K562 (cell line): ENCODE data around the gene TSG101. TPM values are rescaled to one million over a fixed set of nuclear protein-coding genes. Genes with fewer than 3 reads are reported as not detected.

Source experiments
- CBX5 ChIP-seq: IDR thresholded peaks from 2 replicates; pipeline ENCODE4 v1.6.1; 2014; ENCODE audit warnings: low read depth, borderline replicate concordance
- CC2D1A ChIP-seq: fragments of 450-650 bp; IDR thresholded peaks from 2 replicates; pipeline ENCODE4 v1.6.1; 2017; ENCODE audit warnings: mild to moderate bottlenecking
- EGR1 ChIP-seq: fragments of 450-650 bp; conservative IDR thresholded peaks from 2 replicates; pipeline ENCODE4 v1.6.1; 2017; ENCODE audit warnings: mild to moderate bottlenecking
- HNRNPL ChIP-seq: fragments of 200-400 bp; formaldehyde crosslinking; IDR thresholded peaks from 2 replicates; pipeline ENCODE4 v1.6.1; 2017; ENCODE audit warnings: low read depth, mild to moderate bottlenecking, low read length
- KAT8 ChIP-seq: fragments of 450-650 bp; IDR thresholded peaks from 2 replicates; pipeline ENCODE4 v1.6.1; 2016; ENCODE audit warnings: low read depth, mild to moderate bottlenecking
- MIER1 ChIP-seq: fragments of 450-650 bp; IDR thresholded peaks from 2 replicates; pipeline ENCODE4 v1.6.1; 2016; ENCODE audit warnings: antibody characterized with exemption, mild to moderate bottlenecking, low read depth
- MTA2 ChIP-seq: fragments of 450-650 bp; IDR thresholded peaks from 2 replicates; pipeline ENCODE4 v1.6.1; 2016; ENCODE audit warnings: low read depth
- NFIX ChIP-seq: fragments of 250-450 bp; sonication (Bioruptor Pico); IDR thresholded peaks from 2 replicates; pipeline ENCODE4 v1.4.0; 2020; ENCODE audit warnings: low read depth, mild to moderate bottlenecking, moderate library complexity
- PCBP1 ChIP-seq: fragments of 200-400 bp; formaldehyde crosslinking; IDR thresholded peaks from 2 replicates; pipeline ENCODE4 v1.6.1; 2018; ENCODE audit warnings: mild to moderate bottlenecking, low read depth, low read length; ENCODE audit not compliant: poor library complexity, severe bottlenecking
- POLR2AphosphoS5 ChIP-seq: IDR thresholded peaks from 2 replicates; pipeline ENCODE4 v1.6.1; 2011; ENCODE audit warnings: mild to moderate bottlenecking, low read depth, low read length, moderate library complexity; ENCODE audit not compliant: control insufficient read depth, insufficient read depth
- POLR2H ChIP-seq: IDR thresholded peaks from 2 replicates; pipeline ENCODE4 v1.6.1; 2016; ENCODE audit warnings: missing genetic modification characterization, low read depth, mild to moderate bottlenecking, control low read depth, missing compliant biosample characterization, moderate library complexity
- POU5F1 ChIP-seq: fragments of 150-350 bp; IDR thresholded peaks from 2 replicates; pipeline ENCODE4 v1.6.1; 2014; ENCODE audit warnings: borderline replicate concordance, low read length, low read depth, mild to moderate bottlenecking; ENCODE audit not compliant: partially characterized antibody
- PTRF ChIP-seq: fragments of 450-650 bp; IDR thresholded peaks from 2 replicates; pipeline ENCODE4 v1.6.1; 2016; ENCODE audit warnings: mild to moderate bottlenecking, missing genetic modification characterization, missing compliant biosample characterization
- TAF15 ChIP-seq: fragments of 200-400 bp; formaldehyde crosslinking; IDR thresholded peaks from 2 replicates; pipeline ENCODE4 v1.6.1; 2017; ENCODE audit warnings: mild to moderate bottlenecking, low read depth, low read length, moderate library complexity
- TEAD2 ChIP-seq: fragments of 450-650 bp; IDR thresholded peaks from 2 replicates; pipeline ENCODE4 v1.6.1; 2016; ENCODE audit warnings: missing genetic modification characterization, control low read depth, missing compliant biosample characterization
- TGIF2 ChIP-seq: sonication (generic); formaldehyde crosslinking; IDR thresholded peaks from 2 replicates; pipeline ENCODE4 v1.8.1; 2022; ENCODE audit warnings: mild to moderate bottlenecking, missing genetic modification reagents, moderate library complexity
- ZBTB1 ChIP-seq: sonication (generic); formaldehyde crosslinking; IDR thresholded peaks from 2 replicates; pipeline ENCODE4 v1.8.1; 2023; ENCODE audit warnings: missing genetic modification reagents, low read depth, mild to moderate bottlenecking, borderline replicate concordance
- ZFP36 ChIP-seq: fragments of 150-350 bp; IDR thresholded peaks from 2 replicates; pipeline ENCODE4 v1.6.1; 2018; ENCODE audit warnings: low read length, low read depth; ENCODE audit not compliant: partially characterized antibody
- ZFX ChIP-seq: sonication (generic); formaldehyde crosslinking; IDR thresholded peaks from 2 replicates; pipeline ENCODE4 v1.8.0; 2022; ENCODE audit warnings: mild to moderate bottlenecking, missing genetic modification reagents, moderate library complexity
- ZNF212 ChIP-seq: fragments of 450-650 bp; formaldehyde crosslinking; IDR thresholded peaks from 2 replicates; pipeline ENCODE4 v1.4.0; 2020; ENCODE audit warnings: mild to moderate bottlenecking
- ZNF232 ChIP-seq: sonication (generic); formaldehyde crosslinking; IDR thresholded peaks from 2 replicates; pipeline ENCODE4 v1.8.0; 2022; ENCODE audit warnings: mild to moderate bottlenecking, missing genetic modification reagents
- ZNF253 ChIP-seq: fragments of 250-450 bp; sonication (Bioruptor Pico); conservative IDR thresholded peaks from 2 replicates; pipeline ENCODE4 v1.6.1; 2021; ENCODE audit warnings: mild to moderate bottlenecking
- ZNF408 ChIP-seq: fragments of 250-450 bp; sonication (Bioruptor Pico); IDR thresholded peaks from 2 replicates; pipeline ENCODE4 v1.4.0; 2020; ENCODE audit warnings: low read depth, mild to moderate bottlenecking, moderate library complexity
- ZNF76 ChIP-seq: fragments of 250-450 bp; sonication (Bioruptor Pico); IDR thresholded peaks from 2 replicates; pipeline ENCODE4 v1.4.0; 2020; ENCODE audit warnings: mild to moderate bottlenecking, moderate library complexity, borderline replicate concordance
- ZNF778 ChIP-seq: fragments of 450-650 bp; formaldehyde crosslinking; IDR thresholded peaks from 2 replicates; pipeline ENCODE4 v1.4.0; 2020; ENCODE audit warnings: mild to moderate bottlenecking, moderate library complexity
- polyA plus RNA-seq, 8 experiments: library from polyadenylated mRNA; depleted of rRNA in 4 of 8; stranded (reverse) in 5 of 8; unstranded in 3 of 8; fragments of >200 nt; fragmentation: Nextera tagmentation in 2 of 8; fragmentation: Illumina TruSeq in 1 of 8; extraction: Ambion mirVana in 2 of 8; extraction: Trizol in 1 of 8; gene quantifications; 2 replicates each; pipeline versions ENCODE4 v1.2.1 to v1.2.3, GENCODE V29; 2011 to 2014; ENCODE audit warnings: inconsistent platforms in 1 of 8, missing spikeins in 1 of 8
- total RNA-seq, 7 experiments: library from RNA; depleted of rRNA in 6 of 7; stranded (reverse); fragments of >200 nt in 6 of 7; fragmentation: Illumina TruSeq in 2 of 7; extraction: Trizol in 2 of 7; gene quantifications; 2 replicates each; pipeline versions ENCODE4 v1.2.1 to v1.2.3, GENCODE V29; 2011 to 2021; ENCODE audit warnings: low replicate concordance in 1 of 7
- TF ChIP-seq, protein P1 (sequence below), 2 experiments: fragments of 450-650 bp; conservative IDR thresholded peaks; 2 replicates each; pipeline ENCODE4 v1.6.1; 2017; ENCODE audit warnings: mild to moderate bottlenecking in 2 of 2, moderate library complexity in 2 of 2
- TF ChIP-seq, protein P2 (sequence below): fragments of 450-650 bp; IDR thresholded peaks from 2 replicates; pipeline ENCODE4 v1.7.0; 2016; ENCODE audit warnings: borderline replicate concordance

Gene TSG101
- total and polyA plus RNA-seq, 9 of the 15 experiments (the other 6 are each of a cell fraction or from before 2014, with no cell fraction given): 24.6 to 141 (median 60.0) TPM

DNA sequence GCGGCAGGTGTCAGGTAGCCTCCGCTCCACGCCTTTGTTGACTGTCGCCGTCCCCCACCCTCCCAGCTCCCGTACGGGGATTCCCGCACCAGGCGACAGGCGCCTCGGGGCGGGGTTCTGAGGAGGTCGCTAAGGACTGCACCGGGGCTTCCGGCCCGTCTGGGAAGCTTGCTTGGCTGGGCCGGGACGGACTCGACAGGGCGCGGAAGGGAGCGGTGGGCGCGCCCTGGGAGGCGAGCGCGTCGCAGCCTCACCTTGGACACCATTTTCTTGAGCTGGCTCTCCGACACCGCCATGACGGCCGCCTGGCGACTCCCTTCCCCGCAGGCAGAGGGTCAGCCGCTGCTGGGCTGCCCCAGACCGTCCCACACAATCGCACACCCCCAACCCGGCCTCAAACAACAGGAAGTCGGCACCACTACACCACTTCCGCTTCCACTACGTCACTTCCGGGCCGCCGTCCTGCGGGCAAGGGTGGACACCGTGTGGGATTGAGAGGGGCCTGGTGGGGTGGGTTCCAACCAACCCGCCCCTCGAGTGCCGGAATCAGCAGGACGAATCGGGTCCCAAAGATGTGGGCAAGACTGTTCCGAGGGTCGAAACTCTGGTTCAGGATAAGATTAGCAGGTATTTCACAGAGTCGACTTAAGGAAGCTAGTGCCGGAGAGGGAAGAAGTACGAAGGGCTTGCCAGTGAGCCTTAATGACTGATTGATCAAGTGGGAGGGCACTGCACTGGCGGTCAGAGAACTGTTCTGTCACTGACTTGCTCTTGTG lies at the start of gene TSG101 (continued):
- TF ChIP-seq ZFP36 (no peak), POU5F1 (no peak), ZNF253 (CRISPR knock-in tag) (no peak), TEAD2 (tag) (no peak), ZNF76 (CRISPR knock-in tag) (no peak), ZNF212 (CRISPR knock-in tag) (no peak), MIER1 (no peak; the same call in 1 of the 2 replicates), MTA2 (no peak), ZNF232 (CRISPR knock-in tag) (peak; percentile 72; the same call in 1 of the 2 replicates), ZBTB1 (CRISPR knock-in tag) (no peak; the same call in 1 of the 2 replicates), ZFX (peak; percentile 90), CC2D1A (no peak), PCBP1 (no peak), POLR2H (tag) (peak; percentile 69), HNRNPL (no peak), POLR2AphosphoS5 (peak; percentile 95), PTRF (no peak), KAT8 (no peak; the same call in 1 of the 2 replicates), ZNF778 (CRISPR knock-in tag) (no peak), ZNF408 (CRISPR knock-in tag) (no peak), EGR1 (peak; percentile 79), NFIX (CRISPR knock-in tag) (no peak), TAF15 (no peak), CBX5 (no peak; the same call in 1 of the 2 replicates), TGIF2 (CRISPR knock-in tag) (peak; percentile 27; the same call in 1 of the 2 replicates)
- TF ChIP-seq, protein P1, sequence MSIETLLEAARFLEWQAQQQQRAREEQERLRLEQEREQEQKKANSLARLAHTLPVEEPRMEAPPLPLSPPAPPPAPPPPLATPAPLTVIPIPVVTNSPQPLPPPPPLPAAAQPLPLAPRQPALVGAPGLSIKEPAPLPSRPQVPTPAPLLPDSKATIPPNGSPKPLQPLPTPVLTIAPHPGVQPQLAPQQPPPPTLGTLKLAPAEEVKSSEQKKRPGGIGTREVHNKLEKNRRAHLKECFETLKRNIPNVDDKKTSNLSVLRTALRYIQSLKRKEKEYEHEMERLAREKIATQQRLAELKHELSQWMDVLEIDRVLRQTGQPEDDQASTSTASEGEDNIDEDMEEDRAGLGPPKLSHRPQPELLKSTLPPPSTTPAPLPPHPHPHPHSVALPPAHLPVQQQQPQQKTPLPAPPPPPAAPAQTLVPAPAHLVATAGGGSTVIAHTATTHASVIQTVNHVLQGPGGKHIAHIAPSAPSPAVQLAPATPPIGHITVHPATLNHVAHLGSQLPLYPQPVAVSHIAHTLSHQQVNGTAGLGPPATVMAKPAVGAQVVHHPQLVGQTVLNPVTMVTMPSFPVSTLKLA (conservative IDR thresholded peaks at IDR 0.05): peak; percentile 85 to 94
- TF ChIP-seq, protein P2, sequence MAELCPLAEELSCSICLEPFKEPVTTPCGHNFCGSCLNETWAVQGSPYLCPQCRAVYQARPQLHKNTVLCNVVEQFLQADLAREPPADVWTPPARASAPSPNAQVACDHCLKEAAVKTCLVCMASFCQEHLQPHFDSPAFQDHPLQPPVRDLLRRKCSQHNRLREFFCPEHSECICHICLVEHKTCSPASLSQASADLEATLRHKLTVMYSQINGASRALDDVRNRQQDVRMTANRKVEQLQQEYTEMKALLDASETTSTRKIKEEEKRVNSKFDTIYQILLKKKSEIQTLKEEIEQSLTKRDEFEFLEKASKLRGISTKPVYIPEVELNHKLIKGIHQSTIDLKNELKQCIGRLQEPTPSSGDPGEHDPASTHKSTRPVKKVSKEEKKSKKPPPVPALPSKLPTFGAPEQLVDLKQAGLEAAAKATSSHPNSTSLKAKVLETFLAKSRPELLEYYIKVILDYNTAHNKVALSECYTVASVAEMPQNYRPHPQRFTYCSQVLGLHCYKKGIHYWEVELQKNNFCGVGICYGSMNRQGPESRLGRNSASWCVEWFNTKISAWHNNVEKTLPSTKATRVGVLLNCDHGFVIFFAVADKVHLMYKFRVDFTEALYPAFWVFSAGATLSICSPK: no peak
